ENCODE results near the gene EPS15. TPM values are rescaled to one million over a fixed set of nuclear protein-coding genes. Genes with fewer than 3 reads are reported as not detected.

Gene EPS15
- total RNA-seq, 1 donor from 2014 or later, result 20.6 TPM

DNA sequence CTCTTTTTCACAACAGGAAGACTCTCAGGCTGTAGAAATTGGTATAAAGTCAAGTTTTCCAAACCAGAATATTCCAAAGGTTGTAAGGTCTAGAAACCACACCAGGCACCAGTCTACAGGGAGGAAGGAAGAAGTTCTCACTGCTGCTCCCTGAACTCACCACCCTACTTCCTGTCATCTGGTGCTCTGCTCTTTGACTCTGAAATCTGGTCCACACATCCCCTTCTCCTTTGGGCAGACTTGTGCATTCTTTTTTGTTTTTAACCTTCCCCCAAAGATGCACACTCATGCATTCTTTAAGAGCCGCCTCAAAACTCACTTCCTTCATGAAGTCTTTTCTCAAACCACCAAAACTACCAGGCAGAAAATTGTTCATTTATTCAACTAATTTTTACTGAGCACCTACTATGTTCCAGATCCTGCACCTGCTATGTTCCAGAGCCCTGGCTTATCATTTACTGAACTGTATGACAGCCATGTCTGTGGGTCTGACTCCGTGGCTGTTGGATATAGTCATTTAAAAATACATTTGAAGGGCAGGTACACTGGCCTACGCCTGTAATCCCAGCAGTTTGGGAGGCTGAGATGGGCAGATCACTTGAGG lies 30.1 kb upstream of the EPS15 start:
- no peak overlapping the region for H3K4me3 ChIP-seq (ENCODE audit: low read depth, low read length)
- DNase-seq (ENCODE audit: low read depth), result no peak
- TF ChIP-seq, protein P1, sequence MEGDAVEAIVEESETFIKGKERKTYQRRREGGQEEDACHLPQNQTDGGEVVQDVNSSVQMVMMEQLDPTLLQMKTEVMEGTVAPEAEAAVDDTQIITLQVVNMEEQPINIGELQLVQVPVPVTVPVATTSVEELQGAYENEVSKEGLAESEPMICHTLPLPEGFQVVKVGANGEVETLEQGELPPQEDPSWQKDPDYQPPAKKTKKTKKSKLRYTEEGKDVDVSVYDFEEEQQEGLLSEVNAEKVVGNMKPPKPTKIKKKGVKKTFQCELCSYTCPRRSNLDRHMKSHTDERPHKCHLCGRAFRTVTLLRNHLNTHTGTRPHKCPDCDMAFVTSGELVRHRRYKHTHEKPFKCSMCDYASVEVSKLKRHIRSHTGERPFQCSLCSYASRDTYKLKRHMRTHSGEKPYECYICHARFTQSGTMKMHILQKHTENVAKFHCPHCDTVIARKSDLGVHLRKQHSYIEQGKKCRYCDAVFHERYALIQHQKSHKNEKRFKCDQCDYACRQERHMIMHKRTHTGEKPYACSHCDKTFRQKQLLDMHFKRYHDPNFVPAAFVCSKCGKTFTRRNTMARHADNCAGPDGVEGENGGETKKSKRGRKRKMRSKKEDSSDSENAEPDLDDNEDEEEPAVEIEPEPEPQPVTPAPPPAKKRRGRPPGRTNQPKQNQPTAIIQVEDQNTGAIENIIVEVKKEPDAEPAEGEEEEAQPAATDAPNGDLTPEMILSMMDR (conservative IDR thresholded peaks at IDR 0.05; ENCODE audit: low read depth, low read length), result no peak

DNA sequence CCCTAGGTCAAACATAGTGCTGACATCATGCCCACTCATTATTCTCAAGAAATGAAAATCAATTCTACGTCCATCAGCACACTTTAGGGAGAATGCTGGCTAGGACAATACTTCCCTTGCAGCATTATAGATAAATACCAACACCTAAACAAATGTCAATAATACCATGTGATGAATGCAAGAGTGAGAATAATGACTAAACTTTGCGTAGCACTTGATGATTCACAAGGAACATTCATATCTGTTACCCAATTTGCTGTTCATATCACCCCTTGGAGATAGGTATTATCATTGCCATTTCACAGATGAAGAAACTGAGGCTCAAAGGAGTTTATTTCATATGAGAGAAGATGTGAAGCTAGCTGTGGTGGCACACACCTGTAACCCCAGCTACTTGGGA lies 24.8 kb upstream of the EPS15 start:
- no peak overlapping the region for H3K4me3 ChIP-seq (ENCODE audit: low read depth, low read length)
- DNase-seq (ENCODE audit: low read depth), result no peak
- TF ChIP-seq, protein P1 (conservative IDR thresholded peaks at IDR 0.05; ENCODE audit: low read depth, low read length), result no peak

DNA sequence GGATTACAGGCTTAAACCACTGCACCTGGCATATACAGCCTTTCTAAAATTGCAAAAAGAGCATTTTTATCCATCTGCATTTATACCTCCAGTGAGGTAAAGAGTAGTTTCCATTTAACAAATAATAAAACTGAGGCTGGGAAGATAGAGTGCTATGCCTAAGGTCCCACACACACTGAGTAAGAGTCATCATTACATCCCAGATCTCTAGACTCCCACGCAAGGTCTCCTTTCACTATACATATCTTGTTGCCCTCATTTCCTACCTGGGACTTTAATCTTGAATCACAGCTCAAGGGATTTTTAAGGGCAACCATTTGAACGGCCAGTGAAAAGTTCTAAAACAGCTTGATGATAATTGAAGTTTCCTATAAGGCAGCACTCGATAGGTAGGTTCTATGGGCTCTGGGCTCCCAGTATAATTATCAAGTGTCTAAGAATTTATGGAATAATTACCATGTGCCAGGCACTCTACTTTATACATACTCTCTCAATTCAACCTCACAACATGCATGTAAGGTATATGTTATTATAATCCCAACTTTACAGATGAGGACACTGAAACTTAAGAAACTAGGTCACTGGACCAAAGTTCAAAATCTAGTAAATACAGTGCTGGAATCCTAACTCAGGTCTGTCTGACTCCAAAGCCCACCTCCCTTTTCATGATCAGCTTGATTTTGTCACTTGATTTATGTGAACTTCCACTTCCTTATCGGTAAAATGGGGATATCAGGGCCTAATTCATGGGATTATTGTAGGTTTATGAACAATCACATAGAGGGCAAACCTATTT lies 23.3 kb upstream of the EPS15 start:
- no peak for DNase-seq (ENCODE audit: low read depth)
- no peak overlapping the region for H3K4me3 ChIP-seq (ENCODE audit: low read depth, low read length)
- TF ChIP-seq, protein P1 (conservative IDR thresholded peaks at IDR 0.05; ENCODE audit: low read depth, low read length), result no peak

DNA sequence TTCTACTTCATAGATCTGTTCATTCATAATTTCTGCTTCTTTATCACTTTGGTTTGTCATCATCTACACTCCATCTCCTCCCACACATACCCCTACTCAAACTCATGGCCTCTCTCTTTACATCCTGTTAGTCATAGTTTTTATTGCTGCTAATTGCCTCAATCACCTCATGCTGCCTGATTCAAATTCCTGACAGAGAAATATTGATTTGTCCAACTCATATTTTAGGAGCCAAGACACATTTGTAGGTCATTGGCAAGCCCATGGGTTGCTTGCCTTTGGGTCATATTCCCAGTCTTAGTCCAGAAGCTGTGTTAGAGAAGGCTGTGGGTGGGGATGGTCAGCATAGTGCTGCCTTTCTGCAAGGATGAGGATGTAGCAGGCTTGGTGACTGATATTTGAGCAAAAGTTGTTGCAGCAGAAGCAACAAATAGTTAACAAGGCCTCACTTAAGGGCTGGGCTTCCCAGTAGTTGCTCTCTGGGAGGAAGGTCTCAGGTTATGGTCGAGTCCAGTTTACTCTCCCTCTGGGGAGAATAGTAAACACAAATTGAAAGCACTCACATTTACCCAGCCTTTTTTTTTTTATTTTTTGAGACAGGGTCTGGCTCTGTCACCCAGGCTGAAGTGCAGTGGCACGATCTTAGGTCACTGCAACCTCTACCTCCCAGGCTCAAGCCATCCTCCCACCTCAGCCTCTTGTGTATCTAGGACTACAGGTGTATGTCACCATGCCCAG lies 22.4 kb upstream of the EPS15 start:
- H3K4me3 ChIP-seq (ENCODE audit: low read depth, low read length), result no peak overlapping the region
- TF ChIP-seq, protein P1 (conservative IDR thresholded peaks at IDR 0.05; ENCODE audit: low read depth, low read length), result no peak
- DNase-seq (ENCODE audit: low read depth), result no peak

DNA sequence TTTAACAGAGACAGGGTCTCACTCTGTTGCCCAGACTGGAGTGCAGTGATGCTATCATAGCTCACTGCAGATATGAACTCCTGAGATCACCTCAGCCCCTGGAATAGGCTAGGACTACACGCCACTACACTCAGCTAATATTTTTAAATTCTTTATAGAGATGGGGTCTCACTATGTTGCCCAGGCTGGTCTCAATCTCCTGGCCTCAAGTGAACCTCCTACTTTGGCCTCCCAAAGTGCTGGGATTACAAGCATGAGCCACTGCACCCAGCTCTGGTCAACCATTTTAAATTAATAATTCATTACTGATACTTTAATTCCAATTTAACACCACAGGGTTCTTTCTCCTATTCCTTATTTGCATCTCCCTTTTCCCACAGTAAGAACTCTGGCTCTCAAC lies 18.5 kb upstream of the EPS15 start:
- no peak overlapping the region for H3K4me3 ChIP-seq (ENCODE audit: low read depth, low read length)
- no peak for DNase-seq (ENCODE audit: low read depth)
- TF ChIP-seq, protein P1 (conservative IDR thresholded peaks at IDR 0.05; ENCODE audit: low read depth, low read length), result no peak

DNA sequence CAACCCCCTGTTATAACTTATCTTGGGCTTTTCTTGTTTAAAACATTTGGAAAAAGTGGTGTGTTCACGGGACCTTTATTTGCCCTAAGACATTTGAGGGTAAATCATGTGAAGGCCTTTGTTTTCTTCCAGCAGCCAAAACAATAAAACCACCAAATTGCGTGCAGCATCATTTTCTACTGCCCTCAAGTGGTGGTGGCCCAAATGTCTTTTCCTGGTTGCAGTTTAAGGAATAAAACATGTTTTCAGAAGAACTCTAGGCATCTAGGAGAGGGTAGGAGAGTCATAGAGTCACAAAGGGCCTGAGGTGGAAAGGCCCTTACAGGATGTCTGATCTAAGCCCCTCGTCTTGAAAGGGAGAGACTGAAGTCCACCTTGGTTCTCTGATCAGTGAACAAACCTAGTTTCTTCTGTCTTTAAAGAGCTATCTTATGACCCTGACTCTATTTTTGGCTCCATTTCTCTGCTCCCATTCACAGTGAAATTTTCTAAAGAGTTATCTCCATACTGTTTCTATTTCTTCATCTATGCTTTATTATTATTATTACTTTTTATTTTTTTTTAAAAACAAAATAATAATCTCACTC lies 16.0 kb upstream of the EPS15 start:
- DNase-seq (ENCODE audit: low read depth), result no peak
- TF ChIP-seq, protein P1 (conservative IDR thresholded peaks at IDR 0.05; ENCODE audit: low read depth, low read length), result peak; percentile 87
- H3K4me3 ChIP-seq (ENCODE audit: low read depth, low read length), result no peak overlapping the region

All from epithelial cell of proximal tubule (primary cell).